NCI-H2196 treated with DMSO at 0.1 percent for 48 hours (cell line): ENCODE data around the gene TOMM34.

ENCODE experiments used
- DNase-seq: peaks from one replicate; lab custom pipeline; 2025; ENCODE audit not compliant: unreplicated experiment; lab: John Stamatoyannopoulos, UW

The TOMM34 gene

DNA sequence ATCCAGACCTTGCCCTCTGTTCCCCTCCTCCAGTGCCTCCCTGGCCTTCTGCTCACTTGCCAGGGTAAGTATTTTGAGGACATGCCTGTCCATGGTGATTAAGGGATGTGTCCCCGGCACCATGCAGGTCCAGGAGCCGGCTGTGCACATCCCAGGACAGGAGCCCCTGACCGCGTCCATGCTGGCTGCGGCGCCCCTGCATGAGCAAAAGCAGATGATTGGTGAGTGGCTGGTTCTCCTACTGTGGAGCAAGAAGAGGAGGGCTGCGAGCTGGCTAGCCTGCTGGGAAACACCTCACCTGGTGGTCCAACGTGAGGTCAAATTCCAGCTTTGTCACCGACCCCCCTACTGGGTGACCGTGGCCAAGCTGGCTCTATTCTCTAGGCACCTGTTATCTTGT is 23.7 kb downstream of the TOMM34 start:
- DNase-seq, result no peak

- DNase-seq, result no peak
These were observed 27.3 kb downstream of the TOMM34 start for GRCh38 chr20:44932916-44933315.

- no peak for DNase-seq
These were observed 28.3 kb downstream of the TOMM34 start for GRCh38 chr20:44931911-44932310.

- DNase-seq, result no peak
These were observed 29.6 kb downstream of the TOMM34 start for GRCh38 chr20:44930517-44931168.

DNA sequence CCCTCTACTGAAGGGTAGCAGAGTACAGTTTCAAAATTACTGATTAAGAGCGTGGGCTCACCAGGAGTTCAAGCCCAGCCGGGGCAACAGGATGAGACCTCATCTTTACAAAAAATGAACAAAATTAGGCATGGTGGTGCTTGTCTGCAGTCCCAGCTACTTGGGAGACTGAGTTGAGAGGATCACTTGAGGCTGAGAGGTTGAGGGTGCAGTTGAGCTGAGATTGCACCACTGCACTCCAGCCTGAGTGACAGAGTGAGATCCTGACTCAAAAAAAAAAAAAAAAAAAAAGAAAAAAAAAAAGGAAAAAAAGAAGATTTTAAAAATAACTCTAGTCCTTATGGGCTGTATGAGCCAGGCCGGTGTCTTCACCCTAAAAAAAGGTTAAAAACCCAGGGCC is 31.6 kb downstream of the TOMM34 start:
- DNase-seq, result no peak

- no peak for DNase-seq
These were observed 35.7 kb downstream of the TOMM34 start for GRCh38 chr20:44924541-44924940.

GRCh38 chr20:44921447-44921846 is 38.8 kb downstream of the TOMM34 start:
- no peak for DNase-seq

DNA sequence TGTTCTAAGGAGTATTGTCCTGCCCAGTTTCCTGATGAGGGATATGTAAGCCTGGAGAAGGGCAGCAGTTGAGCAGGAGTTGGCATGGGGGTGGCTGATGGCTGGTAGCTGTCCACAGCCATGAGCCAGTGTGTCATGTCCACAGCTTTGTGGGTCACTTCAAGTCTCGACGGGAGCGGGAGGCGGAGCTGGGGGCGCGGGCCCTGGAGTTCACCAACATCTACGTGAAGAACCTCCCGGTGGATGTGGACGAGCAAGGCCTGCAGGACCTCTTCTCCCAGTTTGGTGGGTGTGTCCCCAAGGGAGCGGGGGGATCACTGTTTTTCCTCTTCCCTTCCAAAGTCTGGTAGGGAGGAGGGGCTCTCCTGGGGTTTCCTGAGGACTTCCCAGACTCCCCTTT is 41.4 kb downstream of the TOMM34 start:
- no peak for DNase-seq

GRCh38 chr20:44918342-44918741 is 41.9 kb downstream of the TOMM34 start:
- no peak for DNase-seq

DNA sequence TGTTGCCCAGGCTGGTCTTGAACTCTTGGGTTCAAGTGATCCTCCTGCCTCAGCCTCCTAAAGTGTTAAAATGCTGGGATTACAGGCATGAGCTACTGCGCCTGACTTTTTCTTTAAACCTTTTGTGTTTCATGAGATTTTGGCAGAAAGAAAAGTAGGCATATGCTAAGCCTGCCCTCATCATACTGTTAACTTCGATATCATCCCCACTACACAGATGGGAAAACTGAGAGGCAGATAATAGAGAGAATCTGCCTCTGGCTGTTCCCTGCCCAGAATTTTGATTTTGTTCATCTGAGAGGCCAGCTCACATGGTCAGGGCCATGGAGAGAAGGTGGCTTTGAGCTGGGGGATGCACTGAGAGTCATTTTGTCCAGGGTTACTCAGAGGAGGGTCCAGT is 42.8 kb downstream of the TOMM34 start:
- no peak for DNase-seq

DNA sequence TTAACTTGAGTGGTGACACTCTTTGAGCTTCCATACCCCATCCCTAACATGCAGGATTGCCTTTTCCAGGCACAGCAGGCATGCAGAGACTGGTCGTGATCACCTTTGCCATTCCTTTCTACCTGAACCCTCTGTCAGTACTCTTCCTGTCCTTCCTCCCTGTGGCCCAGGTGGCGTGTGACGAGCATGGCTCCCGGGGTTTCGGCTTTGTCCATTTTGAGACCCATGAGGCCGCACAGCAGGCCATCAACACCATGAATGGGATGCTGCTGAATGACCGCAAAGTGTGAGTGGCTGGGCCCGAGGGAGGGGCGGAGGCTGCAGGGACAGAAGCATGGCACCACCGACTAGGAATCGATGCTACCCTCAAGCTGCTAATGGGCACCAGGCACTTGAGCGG is 43.6 kb downstream of the TOMM34 start:
- no peak for DNase-seq

- DNase-seq, result no peak
These were observed 45.3 kb downstream of the TOMM34 start for GRCh38 chr20:44914924-44915323.

GRCh38 chr20:44912189-44912588 is 48.0 kb downstream of the TOMM34 start:
- no peak for DNase-seq

DNA sequence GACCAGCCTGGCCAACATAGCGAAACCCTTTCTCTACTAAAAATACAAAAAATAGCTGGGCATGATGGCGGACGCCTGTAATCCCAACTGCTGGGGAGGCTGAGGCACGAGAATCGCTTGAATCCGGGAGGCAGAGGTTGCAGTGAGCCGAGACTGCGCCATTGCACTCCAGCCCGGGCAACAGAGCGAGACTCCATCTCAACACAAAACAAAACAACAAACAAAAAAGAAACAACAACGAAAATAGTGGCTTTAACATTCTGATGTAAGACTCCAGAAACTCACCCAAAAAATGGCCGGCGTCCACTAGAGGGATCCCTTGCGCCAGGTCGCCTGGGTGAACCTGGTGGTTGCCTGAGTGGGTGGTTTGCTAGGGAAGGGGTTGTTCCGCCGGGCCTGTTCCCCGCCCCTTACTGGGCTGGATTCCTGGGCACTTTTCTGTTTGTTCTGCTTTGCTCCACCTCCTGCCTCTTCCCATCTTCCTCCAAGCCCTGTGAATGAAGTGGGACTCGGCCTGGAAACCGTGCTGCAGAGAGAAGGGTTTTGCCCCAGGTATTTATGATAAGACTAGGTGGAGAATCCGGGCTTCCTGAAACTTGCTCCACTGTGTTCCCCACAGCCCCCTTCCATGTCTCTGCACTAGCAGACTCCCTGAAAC is 48.8 kb downstream of the TOMM34 start:
- DNase-seq, result peak; percentile 20

GRCh38 chr20:44910690-44911262 is 49.4 kb downstream of the TOMM34 start:
- no peak for DNase-seq

DNA sequence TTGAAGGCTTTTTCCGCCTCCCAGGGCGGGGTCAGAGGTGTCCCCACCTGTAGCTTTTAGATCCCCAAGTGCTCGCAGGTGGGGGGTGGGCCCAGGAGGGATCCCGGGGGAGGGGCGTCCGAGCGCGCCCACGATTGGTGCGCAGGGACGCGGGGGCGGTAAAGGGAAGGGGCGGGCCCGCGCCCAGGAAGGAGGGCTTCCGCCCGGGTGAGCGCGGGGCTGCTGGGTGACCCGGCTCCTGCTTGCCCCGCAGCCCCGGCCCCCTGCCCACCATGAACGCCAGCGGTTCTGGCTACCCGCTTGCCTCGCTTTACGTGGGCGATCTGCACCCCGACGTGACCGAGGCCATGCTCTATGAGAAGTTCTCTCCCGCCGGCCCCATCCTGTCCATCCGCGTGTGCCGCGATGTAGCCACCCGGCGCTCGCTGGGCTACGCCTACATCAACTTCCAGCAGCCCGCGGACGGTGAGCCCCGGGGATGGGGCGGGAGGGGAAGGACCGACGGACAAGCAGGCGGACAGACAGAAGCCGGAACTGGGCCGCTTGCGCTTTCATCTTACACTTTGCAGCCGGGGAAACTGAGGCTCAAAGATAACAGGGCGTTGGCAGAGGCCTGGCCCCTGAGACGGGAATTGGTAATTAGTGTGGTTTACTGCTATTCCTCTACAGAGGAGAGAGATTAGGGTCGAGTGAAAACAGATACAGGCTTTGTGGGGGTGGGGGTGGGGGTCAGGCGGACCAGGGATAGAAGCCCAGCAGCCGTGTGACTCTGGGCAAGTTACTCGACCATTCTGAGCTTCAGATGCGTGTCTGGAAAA is 50.1 kb downstream of the TOMM34 start, which contains the start of gene PABPC1L:
TSS of gene PABPC1L (plus strand) at position 189 of the 818 bp plus-strand sequence. CDS start at position 273, 84 bp downstream.
- DNase-seq, result peak; percentile 76

- no peak for DNase-seq
These were observed 51.0 kb downstream of the TOMM34 start for GRCh38 chr20:44908987-44909871.

DNA sequence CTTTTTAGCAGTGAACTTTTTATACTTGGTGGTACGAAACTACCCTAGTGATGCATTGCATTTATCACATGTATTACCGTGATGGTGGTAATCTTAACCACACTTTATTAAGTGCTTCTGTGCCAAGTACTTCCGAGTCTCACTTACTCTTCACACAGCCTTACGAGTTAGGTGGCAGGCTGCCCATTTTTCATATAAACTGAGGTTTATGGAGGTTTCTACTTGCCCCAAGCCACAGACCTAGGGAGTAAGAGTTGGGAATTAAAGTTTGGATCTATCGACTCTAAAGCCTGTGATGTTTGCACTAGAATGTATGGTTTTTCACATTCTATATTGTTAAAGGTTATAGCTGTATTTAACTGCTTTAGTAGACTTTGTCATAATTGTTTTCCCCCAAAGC is 55.8 kb downstream of the TOMM34 start:
- DNase-seq, result no peak

- no peak for DNase-seq
These were observed 58.2 kb downstream of the TOMM34 start for GRCh38 chr20:44901974-44902373.

- DNase-seq, result no peak
These were observed 59.9 kb downstream of the TOMM34 start for GRCh38 chr20:44900231-44900854.
